GM12878 (cell line): ENCODE results near the gene DTD1. TPM values are rescaled to one million over a fixed set of nuclear protein-coding genes. Genes with fewer than 3 reads are reported as not detected.
A peak's percentile ranks its signal among the peaks of the same experiment; 100 is the strongest.

ENCODE experiments used
- ATAC-seq: fragments of 200-7000 bp; cut with Tn5 transposase; 3 replicates; pipeline ENCODE4 v1.9.1; 2020; ENCODE audit warnings: mild to moderate bottlenecking, moderate library complexity
- BruUV-seq: library from RNA; stranded (reverse); fragments of 400-500 nt; replicated peaks from 2 replicates; lab custom pipeline; 2021; lab: Mats Ljungman, UMichigan
- CTCF ChIA-PET: fragments of 300-600 bp; sonication (Branson Sonifier 250); formaldehyde crosslinking; extraction: SDS; loops from one replicate; lab custom pipeline; 2021; ENCODE audit warnings: inconsistent platforms; lab: Yijun Ruan, JAX
- POLR2A ChIA-PET: fragments of 350-600 bp; formaldehyde crosslinking; extraction: SDS; loops from one replicate; lab custom pipeline; 2021; ENCODE audit warnings: inconsistent platforms; lab: Charles Lee
- RAD21 ChIA-PET: fragments of 300-600 bp; sonication (Branson Sonifier 250); formaldehyde crosslinking; loops from one replicate; lab custom pipeline; 2023; ENCODE audit warnings: antibody characterized with exemption; ENCODE audit not compliant: unreplicated experiment; lab: Charles Lee
- SMC1A ChIA-PET: fragments of 300-600 bp; sonication (Branson Sonifier 250); formaldehyde crosslinking; loops from one replicate; lab custom pipeline; 2023; ENCODE audit not compliant: unreplicated experiment, uncharacterized antibody; lab: Charles Lee
- DNase-seq: peaks from one replicate; pipeline ENCODE4 v3.0.0-alpha.2; 2011; ENCODE audit warnings: low read depth, low spot score
- FAIRE-seq: peaks from 3 replicates; lab custom pipeline; 2011; peaks lifted over from hg19 to GRCh38; lab: Jason Lieb, UNC
- H2AFZ ChIP-seq: 2 replicates; pipeline ENCODE4 v1.6.0; 2011; ENCODE audit warnings: low read depth, low read length, control low read depth; ENCODE audit not compliant: control insufficient read depth
- H3K27ac ChIP-seq: 2 replicates; pipeline ENCODE4 v1.5.1; 2011; ENCODE audit warnings: control low read depth; ENCODE audit not compliant: control insufficient read depth, insufficient read depth
- H3K27me3 ChIP-seq, 2 experiments: replicated peaks in 1 of 2; 2 replicates each; pipeline versions ENCODE4 v1.6.0 to v1.6.1; 2011; ENCODE audit warnings: low read length in 1 of 2; ENCODE audit not compliant: control insufficient read depth in 2 of 2, insufficient read depth in 2 of 2
- H3K36me3 ChIP-seq, 2 experiments: 2 replicates each; pipeline ENCODE4 v1.5.1; 2011; ENCODE audit warnings: low read length in 1 of 2; ENCODE audit not compliant: control insufficient read depth in 2 of 2, insufficient read depth in 2 of 2
- H3K4me1 ChIP-seq: 2 replicates; pipeline ENCODE4 v1.6.1; 2011; ENCODE audit warnings: mild to moderate bottlenecking, low read length, moderate library complexity, mixed read lengths; ENCODE audit not compliant: control insufficient read depth, insufficient read depth
- H3K4me2 ChIP-seq: 2 replicates; pipeline ENCODE4 v1.6.0; 2011; ENCODE audit warnings: control low read depth; ENCODE audit not compliant: control insufficient read depth, insufficient read depth
- H3K4me3 ChIP-seq: fragments of 200-600 bp; sonication (generic); 2 replicates; pipeline ENCODE4 v1.5.1; 2016
- H3K79me2 ChIP-seq: 2 replicates; pipeline ENCODE4 v1.6.0; 2011; ENCODE audit warnings: low read length; ENCODE audit not compliant: control insufficient read depth, insufficient read depth
- H3K9ac ChIP-seq: 2 replicates; pipeline ENCODE4 v1.8.0; 2011; ENCODE audit warnings: low read length, control low read depth, mixed read lengths; ENCODE audit not compliant: control insufficient read depth, insufficient read depth
- H3K9me3 ChIP-seq: replicated peaks from 3 replicates; pipeline ENCODE4 v1.5.1; 2011; ENCODE audit warnings: mild to moderate bottlenecking, low read length; ENCODE audit not compliant: control insufficient read depth, insufficient read depth
- H4K20me1 ChIP-seq: 2 replicates; pipeline ENCODE4 v1.6.0; 2011; ENCODE audit not compliant: control insufficient read depth, insufficient read depth
- BHLHE40 ChIP-seq, 2 experiments: fragments of 450-650 bp in 1 of 2; IDR thresholded peaks; 2 replicates each; pipeline ENCODE4 v1.6.1; 2011 to 2017; ENCODE audit warnings: low read depth in 2 of 2, borderline replicate concordance in 1 of 2, improper control_type of control experiment in 1 of 2, low read length in 1 of 2, mild to moderate bottlenecking in 1 of 2
- CBFB ChIP-seq: IDR thresholded peaks from 2 replicates; pipeline ENCODE4 v1.6.1; 2016; ENCODE audit warnings: antibody characterized with exemption, low read depth
- EED ChIP-seq: sonication (generic); IDR thresholded peaks from 2 replicates; pipeline ENCODE4 v1.6.1; 2016; ENCODE audit warnings: antibody characterized with exemption, low read depth
- ESRRA ChIP-seq: IDR thresholded peaks from 2 replicates; pipeline ENCODE4 v1.6.1; 2012; ENCODE audit warnings: mild to moderate bottlenecking, low read length, improper control_type of control experiment
- FOS ChIP-seq: IDR thresholded peaks from 3 replicates; pipeline ENCODE4 v1.6.1; 2011; ENCODE audit warnings: borderline replicate concordance; ENCODE audit not compliant: insufficient read length; ENCODE audit errors: extremely low read depth
- GABPA ChIP-seq: IDR thresholded peaks from 2 replicates; pipeline ENCODE4 v1.6.1; 2014; ENCODE audit warnings: antibody characterized with exemption, low read depth, mild to moderate bottlenecking, inconsistent platforms
- HDGF ChIP-seq: fragments of 450-650 bp; IDR thresholded peaks from 2 replicates; pipeline ENCODE4 v1.6.1; 2016; ENCODE audit warnings: antibody characterized with exemption
- IKZF1 ChIP-seq: fragments of 450-650 bp; conservative IDR thresholded peaks from 2 replicates; pipeline ENCODE4 v1.6.1; 2017; ENCODE audit warnings: antibody characterized with exemption, mild to moderate bottlenecking
- IRF4 ChIP-seq: IDR thresholded peaks from 2 replicates; pipeline ENCODE4 v1.6.1; 2011; ENCODE audit warnings: low read depth, low read length
- MEF2B ChIP-seq: fragments of 450-650 bp; IDR thresholded peaks from 2 replicates; pipeline ENCODE4 v1.6.1; 2018; ENCODE audit warnings: mild to moderate bottlenecking, moderate library complexity; ENCODE audit not compliant: partially characterized antibody, poor library complexity, severe bottlenecking
- MTA3 ChIP-seq: IDR thresholded peaks from 2 replicates; pipeline ENCODE4 v1.6.1; 2012; ENCODE audit warnings: low read length, inconsistent platforms, borderline replicate concordance
- NBN ChIP-seq: fragments of 450-650 bp; IDR thresholded peaks from 2 replicates; pipeline ENCODE4 v1.6.1; 2016
- POLR2AphosphoS5 ChIP-seq: IDR thresholded peaks from 2 replicates; pipeline ENCODE4 v1.6.1; 2011; ENCODE audit warnings: mild to moderate bottlenecking, low read length, inconsistent platforms
- POU2F2 ChIP-seq: IDR thresholded peaks from 3 replicates; pipeline ENCODE4 v1.6.1; 2011; ENCODE audit warnings: low read depth, mild to moderate bottlenecking, low read length, borderline replicate concordance
- SIX5 ChIP-seq: IDR thresholded peaks from 2 replicates; pipeline ENCODE4 v1.6.1; 2011; ENCODE audit warnings: mild to moderate bottlenecking, low read depth, low read length, moderate library complexity; ENCODE audit not compliant: severe bottlenecking
- SMARCA5 ChIP-seq: fragments of 450-650 bp; IDR thresholded peaks from 2 replicates; pipeline ENCODE4 v1.6.1; 2017; ENCODE audit warnings: mild to moderate bottlenecking
- SUPT20H ChIP-seq: IDR thresholded peaks from 2 replicates; pipeline ENCODE4 v1.6.1; 2011; ENCODE audit warnings: low read depth, mild to moderate bottlenecking, low read length, moderate library complexity, borderline replicate concordance; ENCODE audit not compliant: control insufficient read depth
- TCF12 ChIP-seq: IDR thresholded peaks from 2 replicates; pipeline ENCODE4 v1.6.1; 2011; ENCODE audit warnings: low read depth, mild to moderate bottlenecking, low read length
- WGBS: methylation state at CpG from one replicate; pipeline ENCODE4 v1.1.6; 2016; ENCODE audit warnings: low lambda C conversion rate; ENCODE audit not compliant: insufficient replicate concordance, insufficient coverage; ENCODE audit errors: missing lambda C conversion rate; 5-methylcytosine and 5-hydroxymethylcytosine counted together
- in situ Hi-C: fragments of 300-500 bp; cut with MboI; formaldehyde crosslinking; loops from 9 replicates; pipeline ENCODE4 v1.14.3; 2018; ENCODE audit warnings: mixed read lengths
- intact Hi-C: fragments of 100-400 bp; cut with micrococcal nuclease; formaldehyde crosslinking; loops from one replicate; pipeline ENCODE4 v1.14.2; 2022; ENCODE audit not compliant: unreplicated experiment
- polyA plus RNA-seq, 11 experiments: library from polyadenylated mRNA; depleted of rRNA in 4 of 11; unstranded in 6 of 11; stranded (reverse) in 5 of 11; fragments of >200 nt; fragmentation: Nextera tagmentation in 4 of 11; fragmentation: Illumina TruSeq in 1 of 11; extraction: Ambion mirVana in 4 of 11; extraction: Trizol in 1 of 11; gene quantifications; 1 replicate in 1 of 11; 2 replicates in 10 of 11; pipeline versions ENCODE4 v1.2.1 to v1.2.3, GENCODE V29; 2011 to 2016; ENCODE audit warnings: inconsistent platforms in 2 of 11, missing spikeins in 2 of 11, low read depth in 1 of 11
- total RNA-seq, 4 experiments: library from RNA; depleted of rRNA in 3 of 4; stranded (reverse); fragments of >200 nt in 3 of 4; fragmentation: Illumina TruSeq in 1 of 4; extraction: Trizol in 1 of 4; gene quantifications; 2 replicates each; pipeline versions ENCODE4 v1.2.1 to v1.2.3, GENCODE V29; 2013 to 2021
- TF ChIP-seq, protein P1 (sequence below): IDR thresholded peaks from 2 replicates; pipeline ENCODE4 v1.6.1; 2011; ENCODE audit warnings: low read depth, mild to moderate bottlenecking, low read length, moderate library complexity, borderline replicate concordance; ENCODE audit errors: extremely low read depth
- TF ChIP-seq, protein P2 (sequence below): fragments of 450-650 bp; IDR thresholded peaks from 2 replicates; pipeline ENCODE4 v1.6.1; 2017; ENCODE audit warnings: low read depth, mild to moderate bottlenecking, moderate library complexity

The DTD1 gene
- total and polyA plus RNA-seq, 10 of the 15 experiments (the other 5 are each of a cell fraction or from before 2014, with no cell fraction given), result 24.3 to 99.8 (median 63.3) TPM

DNA sequence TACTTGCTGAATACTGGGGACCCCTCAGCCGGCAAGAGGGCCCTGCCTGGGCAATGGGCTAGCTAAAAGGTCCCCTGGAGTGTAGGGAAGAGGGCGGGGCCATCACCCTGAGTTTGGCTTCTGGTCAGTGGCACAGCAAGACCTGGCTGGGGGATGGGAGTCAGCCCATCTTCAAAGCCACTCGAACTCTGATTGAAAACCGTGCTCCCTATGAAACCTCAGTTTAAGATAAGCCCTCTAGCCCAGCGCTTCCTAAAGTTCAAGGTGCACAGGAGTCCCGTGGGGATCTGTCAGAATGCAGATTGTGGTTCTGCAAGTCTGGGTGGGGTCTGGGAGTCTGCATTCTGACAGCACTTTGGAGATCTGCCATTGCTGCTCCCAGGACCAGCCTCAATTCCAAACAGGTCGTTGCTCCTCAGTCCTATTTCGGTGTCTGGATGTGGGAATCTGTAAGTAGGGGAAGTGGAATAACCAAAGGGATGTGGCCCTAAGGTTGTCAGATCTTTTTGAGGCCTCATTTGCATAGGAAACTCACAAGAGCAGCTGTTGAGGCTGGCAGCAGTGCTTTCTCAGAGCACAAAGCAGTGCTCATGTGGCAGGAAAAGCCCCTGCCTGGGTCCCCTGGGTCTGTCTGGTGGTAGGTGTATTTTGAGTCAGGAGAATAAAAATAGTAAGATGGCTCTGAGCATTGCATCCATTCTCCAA is 140.5 kb downstream of the DTD1 start (continued):
- TF ChIP-seq SIX5 (no peak), CBFB (no peak), TCF12 (peak; percentile 81)

DNA sequence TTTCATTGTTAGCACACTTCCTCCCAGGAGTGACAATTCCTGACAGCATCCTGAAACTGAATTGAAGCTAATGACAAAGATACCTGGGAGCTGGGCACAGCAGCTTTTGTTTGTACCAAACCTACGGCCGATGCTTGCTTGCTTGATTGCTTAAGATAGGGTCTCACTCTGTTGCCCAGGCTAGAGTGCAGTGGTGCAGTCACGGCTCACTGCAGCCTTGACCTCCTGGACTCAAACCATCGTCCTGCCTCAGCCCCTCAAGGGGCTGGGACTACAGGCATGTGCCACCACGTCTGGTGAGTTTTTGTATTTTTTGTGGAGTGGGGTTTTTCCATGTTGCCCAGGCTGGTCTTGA is 141.0 kb downstream of the DTD1 start:
- Histone ChIP-seq H2AFZ (peak overlapping the region; percentile 24; the same call in 1 of the 2 replicates), H3K4me3 (no peak overlapping the region), H3K79me2 (no peaks in the 10 kb centered on the region), H3K27me3 (no peaks in the 10 kb centered on the region), H3K9ac (no peak overlapping the region), H4K20me1 (no peaks in the 10 kb centered on the region), H3K4me2 (peak overlapping the region; percentile 77), H3K27ac (peak overlapping the region; percentile 47), H3K9me3 (no peaks in the 10 kb centered on the region), H3K36me3 (no peaks in the 10 kb centered on the region), H3K4me1 (peaks cover 24% of the 10 kb centered on the region)
- FAIRE-seq, result no peak
- 0% methylated on average over 5 of the region's 5 CpGs for WGBS
- intact Hi-C loops, result no loop called here
- no peak for DNase-seq
- ChIA-PET RAD21 (interaction anchor here (1.2 to 1.4 kb wide), 3 partner anchors 22 to 95 kb away, joined by 3 to 5 read pairs (median 3); no protein-coding TSS in a partner anchor), POLR2A (interaction anchor here (0.6 to 1.5 kb wide), 3 partner anchors 24 to 342 kb away, joined by 3 to 5 read pairs (median 4); no protein-coding TSS in a partner anchor), CTCF (interaction anchor here (1.3 to 2.4 kb wide), 2 partner anchors 11 to 96 kb away, joined by 3 to 11 read pairs; no protein-coding TSS in a partner anchor), SMC1A (interaction anchor here (1.0 to 1.9 kb wide), 6 partner anchors 12 to 342 kb away, joined by 3 to 8 read pairs (median 4); no protein-coding TSS in a partner anchor)
- peak; percentile 67 for ATAC-seq
- no TSS peak for BruUV-seq
- in situ Hi-C loops, result no loop called here
- TF ChIP-seq SUPT20H, result no peak
- 0 out of 2 replicates have a peak, but pooled peaks have one; percentile 4 for TF ChIP-seq EED
- TF ChIP-seq NBN, result 0 out of 2 replicates have a peak, but pooled peaks have one; percentile 29
- no peak for TF ChIP-seq MTA3
- TF ChIP-seq POU2F2, result no peak
- peak; percentile 83; the same call in 1 of the 2 replicates for TF ChIP-seq SMARCA5
- TF ChIP-seq FOS, result no peak
- TF ChIP-seq IKZF1, result 0 out of 2 replicates have a peak, but pooled peaks have one; percentile 16
- no peak for TF ChIP-seq POLR2AphosphoS5
- no peak for TF ChIP-seq HDGF
- TF ChIP-seq MEF2B, result peak; percentile 54
- TF ChIP-seq, protein P1, sequence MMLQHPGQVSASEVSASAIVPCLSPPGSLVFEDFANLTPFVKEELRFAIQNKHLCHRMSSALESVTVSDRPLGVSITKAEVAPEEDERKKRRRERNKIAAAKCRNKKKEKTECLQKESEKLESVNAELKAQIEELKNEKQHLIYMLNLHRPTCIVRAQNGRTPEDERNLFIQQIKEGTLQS, result no peak
- no peak for TF ChIP-seq GABPA
- TF ChIP-seq ESRRA, result no peak
- TF ChIP-seq BHLHE40 (IDR thresholded peaks at IDR 0.05; ENCODE audit: borderline replicate concordance in 1 of 2, low read depth in 2 of 2, low read length in 1 of 2), result 0 out of 4 replicates have a peak, but pooled peaks of 1 of the 2 experiments have one; percentile 3
- no peak for TF ChIP-seq IRF4
- TF ChIP-seq, protein P2, sequence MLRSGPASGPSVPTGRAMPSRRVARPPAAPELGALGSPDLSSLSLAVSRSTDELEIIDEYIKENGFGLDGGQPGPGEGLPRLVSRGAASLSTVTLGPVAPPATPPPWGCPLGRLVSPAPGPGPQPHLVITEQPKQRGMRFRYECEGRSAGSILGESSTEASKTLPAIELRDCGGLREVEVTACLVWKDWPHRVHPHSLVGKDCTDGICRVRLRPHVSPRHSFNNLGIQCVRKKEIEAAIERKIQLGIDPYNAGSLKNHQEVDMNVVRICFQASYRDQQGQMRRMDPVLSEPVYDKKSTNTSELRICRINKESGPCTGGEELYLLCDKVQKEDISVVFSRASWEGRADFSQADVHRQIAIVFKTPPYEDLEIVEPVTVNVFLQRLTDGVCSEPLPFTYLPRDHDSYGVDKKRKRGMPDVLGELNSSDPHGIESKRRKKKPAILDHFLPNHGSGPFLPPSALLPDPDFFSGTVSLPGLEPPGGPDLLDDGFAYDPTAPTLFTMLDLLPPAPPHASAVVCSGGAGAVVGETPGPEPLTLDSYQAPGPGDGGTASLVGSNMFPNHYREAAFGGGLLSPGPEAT, result peak; percentile 10
